Posterior vena cava (tissue), 2 donors: ENCODE data around the gene WNT2B. TPM values are rescaled to one million over a fixed set of nuclear protein-coding genes. Genes with fewer than 3 reads are reported as not detected.

ENCODE experiments used
- DNase-seq: peaks from one replicate; pipeline ENCODE4 v3.0.0-alpha.2; 2020; ENCODE audit warnings: low spot score
- intact Hi-C, 2 donors: fragments of 100-400 bp; cut with DNase I; formaldehyde crosslinking; loops; one replicate each; pipeline versions ENCODE4 v1.14.1 to v1.14.2; 2022 to 2023
- total RNA-seq, 2 donors: library from RNA; stranded (reverse); fragmentation: NEBNext Ultra II Directional; extraction: Animal tissue kit (Norgen Biotek cat#: 25700); gene quantifications; one replicate each; pipeline ENCODE4 v1.2.1, GENCODE V29; 2021
- donor health status: DM: yes; HTN: yes; CAD: no.
- donor health status: DM: yes; HTN: yes; CAD: no.

The WNT2B gene
- total RNA-seq, 2 donors from 2014 or later, result 2.5 to 3.2 TPM

DNA sequence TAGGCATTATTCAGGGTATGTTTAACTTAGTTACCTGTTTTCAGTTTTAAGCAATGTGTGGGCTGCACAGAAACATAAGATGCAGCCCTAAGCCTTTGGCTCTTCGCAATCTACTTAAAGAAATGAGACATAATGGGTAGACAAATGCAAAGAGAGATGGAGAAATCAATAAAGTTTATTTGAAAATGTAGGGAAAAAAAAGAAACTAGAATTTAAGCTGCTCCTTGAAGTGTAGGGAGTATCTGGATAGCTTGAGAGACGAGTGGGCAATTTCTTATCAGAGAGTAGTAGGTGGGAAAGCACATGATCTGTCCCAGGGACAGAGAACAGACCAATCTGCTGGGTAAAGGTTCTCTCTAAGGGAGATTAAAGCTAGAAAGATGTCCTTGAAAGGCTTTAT, 8.9 kb downstream of the WNT2B start:
- no peak for DNase-seq
- intact Hi-C loops, result no loop called here

DNA sequence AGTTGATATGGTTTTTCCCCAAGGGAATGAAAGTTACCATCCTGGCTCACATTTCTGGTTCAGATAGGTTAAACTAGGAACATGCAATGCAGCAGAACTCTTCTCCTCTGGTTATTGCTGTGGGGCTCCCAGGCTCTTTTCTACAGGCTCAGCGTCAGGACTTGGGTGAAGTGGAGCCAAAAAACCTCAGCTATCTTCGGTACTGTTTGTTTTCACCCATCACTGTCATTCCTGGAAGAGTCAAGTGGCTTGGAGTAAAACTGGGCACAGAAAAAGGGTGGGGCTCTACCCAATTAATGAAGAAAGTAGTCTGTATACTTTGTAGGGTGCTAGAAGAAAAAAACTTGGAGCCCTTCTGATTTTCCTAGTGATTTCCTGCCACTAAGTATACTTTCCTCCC, 9.4 kb downstream of the WNT2B start:
- intact Hi-C loops, result no loop called here

DNA sequence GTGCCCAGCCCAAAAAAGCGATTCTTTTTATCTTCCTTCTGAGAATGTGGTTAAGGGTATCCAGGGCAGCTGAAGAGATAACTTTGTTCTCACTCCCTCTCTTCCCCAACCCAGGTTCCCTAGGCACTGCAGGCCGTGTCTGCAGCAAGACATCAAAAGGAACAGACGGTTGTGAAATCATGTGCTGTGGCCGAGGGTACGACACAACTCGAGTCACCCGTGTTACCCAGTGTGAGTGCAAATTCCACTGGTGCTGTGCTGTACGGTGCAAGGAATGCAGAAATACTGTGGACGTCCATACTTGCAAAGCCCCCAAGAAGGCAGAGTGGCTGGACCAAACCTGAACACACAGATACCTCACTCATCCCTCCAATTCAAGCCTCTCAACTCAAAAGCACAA, 11.4 kb downstream of the WNT2B start:
- no peak for DNase-seq
- intact Hi-C loops, result no loop called here

More for the DNA sequence above, 9.4 kb downstream of the WNT2B start:
- no peak for DNase-seq

DNA sequence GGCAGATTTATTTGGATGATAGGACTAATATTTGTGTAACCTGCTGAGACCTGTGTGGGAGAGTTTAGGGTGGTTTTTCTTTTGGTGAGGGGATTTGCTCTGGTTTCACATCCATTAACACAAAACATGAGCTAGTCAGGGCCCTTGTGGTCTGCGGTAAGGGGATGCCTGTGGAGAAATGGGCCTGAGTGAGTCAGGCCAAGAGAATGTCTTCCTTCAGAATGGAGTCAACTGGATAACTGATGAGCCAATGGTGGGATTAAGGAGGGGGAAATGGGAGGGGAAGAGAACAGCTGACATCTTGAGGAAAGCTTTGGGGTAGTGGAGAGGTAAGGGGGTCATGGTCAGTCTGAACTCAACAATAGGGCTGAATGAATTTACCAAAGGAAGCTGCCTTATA, 13.9 kb downstream of the WNT2B start:
- DNase-seq, result no peak
- intact Hi-C loops, result no loop called here

DNA sequence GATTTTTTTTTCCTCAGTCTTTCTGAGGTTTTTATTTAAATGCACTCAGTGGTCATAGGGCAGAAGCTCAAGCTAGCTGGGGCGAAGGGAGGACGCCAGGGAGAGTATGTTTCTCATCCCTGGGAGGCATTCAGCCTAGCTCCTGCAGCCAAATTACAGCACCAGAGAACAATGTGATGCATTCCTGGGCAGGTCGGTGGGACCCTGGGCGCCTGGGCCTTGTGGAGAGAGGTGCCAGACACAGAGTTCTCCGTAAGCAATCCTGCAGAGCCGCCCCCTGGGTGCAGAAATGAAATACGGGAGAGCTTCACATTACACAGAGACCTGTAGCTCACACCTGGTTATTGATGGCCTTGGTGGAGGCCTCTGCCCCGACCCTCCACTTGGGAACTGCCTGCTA, 15.5 kb downstream of the WNT2B start:
- intact Hi-C loops, result no loop called here
- DNase-seq, result no peak

DNA sequence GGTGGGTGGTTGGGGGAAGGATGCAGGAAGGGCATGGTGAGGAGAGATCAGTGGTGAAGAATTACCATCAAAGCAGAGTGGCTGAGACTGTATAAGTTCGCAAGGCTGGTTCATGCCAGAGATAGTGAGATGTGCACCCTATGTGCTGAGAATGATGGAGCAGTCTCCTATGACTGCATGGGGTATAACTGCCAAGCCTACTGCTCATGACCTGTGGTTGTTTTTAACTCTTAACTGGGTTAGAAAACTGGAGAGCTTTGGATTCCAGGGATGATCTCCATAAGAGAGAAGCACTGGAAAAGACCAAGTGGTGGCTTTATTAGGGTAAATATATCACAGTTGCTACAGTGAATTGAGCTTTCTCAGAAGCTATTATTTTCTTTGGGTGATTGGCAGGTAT, 16.2 kb downstream of the WNT2B start:
- no peak for DNase-seq
- intact Hi-C loops, result no loop called here

DNA sequence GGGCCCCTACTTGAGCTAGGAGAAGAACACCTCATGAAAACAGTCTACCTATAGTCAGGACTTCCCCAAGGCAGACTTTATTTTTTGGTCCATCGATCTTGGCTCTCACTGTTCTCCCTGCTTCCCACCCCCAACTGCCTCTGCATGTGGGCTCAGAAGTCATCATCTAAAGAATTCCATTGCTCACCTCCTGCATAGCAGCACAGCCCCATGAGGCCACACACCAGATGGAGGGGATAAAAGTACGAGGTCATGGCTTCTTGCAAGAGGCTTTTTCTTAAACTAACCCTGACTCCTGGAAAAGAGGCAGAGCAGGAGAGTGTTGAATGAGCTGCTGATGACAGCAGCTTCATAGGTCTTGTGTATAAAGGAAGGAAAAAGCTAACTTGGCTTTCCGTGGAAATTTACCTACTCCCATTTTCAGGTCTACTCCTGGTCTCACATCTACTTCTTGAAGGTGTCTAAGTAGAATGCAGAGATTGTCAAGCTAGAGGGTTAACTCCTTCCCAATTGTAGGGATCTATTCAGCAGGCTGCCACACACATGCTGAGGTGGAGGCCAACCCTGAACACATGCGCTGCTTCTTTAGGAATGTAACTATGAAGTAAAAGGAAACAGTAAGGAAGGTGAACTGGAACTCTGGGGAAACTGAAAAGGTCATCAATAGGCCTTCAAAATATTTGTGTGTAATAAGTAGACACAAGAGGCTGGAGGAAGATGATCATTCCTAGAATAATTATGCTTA, 18.7 kb downstream of the WNT2B start:
- DNase-seq, result no peak
- intact Hi-C loops, result no loop called here

DNA sequence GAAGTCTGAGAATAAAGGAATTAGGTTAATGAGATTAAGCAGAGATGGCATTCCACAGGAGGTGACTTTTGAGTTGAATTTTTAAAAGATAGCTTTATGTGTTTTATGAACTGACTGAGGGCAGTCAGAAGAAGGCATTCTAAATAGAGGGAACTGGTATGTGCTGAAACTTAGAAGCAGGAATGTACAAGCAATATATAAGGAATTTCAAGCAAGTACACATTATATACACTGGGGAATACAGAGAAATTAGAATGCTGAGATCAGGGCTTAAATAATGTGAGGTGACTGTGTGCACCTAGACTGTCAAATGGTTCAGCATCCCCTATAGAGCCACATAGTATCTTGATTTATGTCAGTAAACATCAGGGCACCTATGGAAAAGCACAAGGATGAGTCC, 19.3 kb downstream of the WNT2B start:
- DNase-seq, result no peak
- intact Hi-C loops, result no loop called here

DNA sequence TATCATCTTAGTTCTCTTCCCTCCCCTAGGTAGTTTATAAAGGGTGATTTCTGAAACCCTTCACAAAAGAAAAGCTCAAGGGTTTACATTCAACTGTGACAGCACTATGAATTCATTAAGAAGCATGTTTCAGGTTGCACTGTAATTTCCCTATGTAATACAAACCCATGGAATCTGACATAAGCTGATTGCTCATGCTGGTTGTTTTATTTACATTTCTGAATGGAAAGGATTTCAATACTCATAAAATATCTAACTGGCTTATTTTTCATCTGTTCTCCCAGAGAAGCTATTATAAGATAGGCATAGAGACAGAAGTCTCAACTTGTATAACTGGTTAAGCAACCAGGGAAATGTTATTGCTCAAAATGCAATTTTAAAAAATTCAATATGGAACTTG, 20.5 kb downstream of the WNT2B start:
- DNase-seq, result no peak
- intact Hi-C loops, result no loop called here

DNA sequence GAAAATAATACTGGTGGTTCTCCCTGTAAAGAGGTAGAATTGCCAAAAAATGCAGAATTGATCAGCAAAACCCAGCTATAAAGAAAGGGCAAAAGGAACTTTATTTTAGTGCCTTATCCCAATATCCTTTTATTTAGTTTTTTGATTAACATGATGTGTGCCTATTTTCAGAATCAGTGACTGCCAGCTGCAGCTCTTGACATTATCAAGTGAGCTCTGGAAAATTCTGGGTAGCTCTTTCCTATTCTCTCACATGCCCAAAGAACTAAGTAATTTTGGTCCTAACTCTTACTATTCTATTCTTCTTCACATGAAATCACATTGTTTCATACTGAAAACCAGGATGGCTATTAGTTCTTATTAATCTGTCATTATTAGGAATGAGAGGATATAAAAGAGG, 22.1 kb downstream of the WNT2B start:
- intact Hi-C loops, result no loop called here
- DNase-seq, result no peak

DNA sequence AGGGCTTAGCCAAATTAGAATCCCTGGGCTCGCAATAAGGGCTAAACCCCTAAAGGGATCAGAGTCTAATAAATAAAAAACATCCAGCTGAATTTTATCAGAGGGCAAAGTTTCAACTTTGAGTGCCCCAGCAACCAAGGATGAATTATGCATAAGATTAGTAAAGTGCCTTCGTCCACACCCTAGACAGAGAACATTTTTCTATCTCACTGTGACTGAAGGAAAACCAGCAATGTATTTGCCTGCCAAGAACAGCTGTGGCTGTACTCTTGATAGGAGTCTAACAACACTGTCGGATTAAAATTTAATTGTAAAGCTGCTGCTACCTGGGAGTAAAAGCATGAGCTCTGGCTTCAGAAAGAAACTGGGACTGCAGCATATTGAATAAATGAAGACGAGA, 23.3 kb downstream of the WNT2B start:
- intact Hi-C loops, result no loop called here
- no peak for DNase-seq

DNA sequence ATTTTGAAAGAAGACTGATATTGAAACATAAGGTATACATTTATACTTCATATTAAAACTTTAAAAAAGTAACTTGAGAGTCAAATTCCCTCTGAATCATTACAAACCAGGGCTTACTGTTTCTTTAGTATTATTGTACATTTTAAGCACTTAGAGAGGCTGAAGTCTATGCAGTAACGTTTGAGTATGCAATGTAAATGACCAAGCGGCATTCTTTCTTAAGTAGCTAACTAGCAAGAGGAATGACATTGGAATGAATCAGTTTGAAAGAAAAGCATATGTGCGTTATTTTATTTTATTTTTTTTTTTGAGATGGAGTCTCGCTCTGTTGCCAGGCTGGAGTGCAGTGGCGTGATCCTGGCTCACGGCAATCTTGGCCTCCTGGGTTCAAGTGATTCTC, 24.3 kb downstream of the WNT2B start:
- intact Hi-C loops, result no loop called here

DNA sequence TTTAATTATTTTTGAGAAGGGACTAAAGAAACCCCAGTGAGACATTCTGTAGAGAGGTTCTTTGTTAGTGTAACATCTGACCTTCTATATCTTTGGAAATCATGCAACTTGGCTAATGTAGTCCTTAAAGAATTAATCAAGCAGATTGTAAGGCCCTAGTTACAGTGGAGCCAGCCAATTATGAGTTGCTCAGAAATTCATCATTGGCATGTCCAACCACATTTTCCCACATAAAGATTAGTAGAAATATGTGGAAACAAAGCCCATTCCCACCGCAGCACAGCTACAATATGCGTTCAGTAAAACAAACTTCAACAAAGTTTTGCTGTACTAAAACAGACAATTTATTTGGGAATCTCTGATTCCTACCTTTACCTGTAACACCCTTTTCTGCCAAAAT, 27.8 kb downstream of the WNT2B start:
- intact Hi-C loops, result no loop called here
- DNase-seq, result no peak

More for the DNA sequence above, 24.3 kb downstream of the WNT2B start:
- DNase-seq, result no peak

DNA sequence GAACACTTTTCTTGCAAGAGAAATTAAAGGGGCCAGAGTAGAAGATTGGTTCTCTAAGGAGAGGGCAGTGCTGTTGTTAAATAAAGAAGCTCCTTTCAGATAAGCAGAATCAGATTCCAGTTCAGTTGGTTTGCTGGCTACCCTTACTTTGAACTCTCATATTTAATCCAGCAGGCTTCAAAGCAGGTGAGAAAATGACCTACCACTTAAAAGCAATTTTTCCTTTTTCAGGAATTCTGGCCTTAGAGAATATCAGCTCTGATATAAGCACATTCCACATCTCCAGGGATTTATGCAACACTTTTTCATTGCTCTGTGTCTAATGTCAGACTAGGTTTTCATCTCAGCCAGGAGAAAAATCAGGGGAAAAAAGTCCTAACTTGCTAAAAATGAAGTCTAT, 28.7 kb downstream of the WNT2B start:
- intact Hi-C loops, result no loop called here
- no peak for DNase-seq

DNA sequence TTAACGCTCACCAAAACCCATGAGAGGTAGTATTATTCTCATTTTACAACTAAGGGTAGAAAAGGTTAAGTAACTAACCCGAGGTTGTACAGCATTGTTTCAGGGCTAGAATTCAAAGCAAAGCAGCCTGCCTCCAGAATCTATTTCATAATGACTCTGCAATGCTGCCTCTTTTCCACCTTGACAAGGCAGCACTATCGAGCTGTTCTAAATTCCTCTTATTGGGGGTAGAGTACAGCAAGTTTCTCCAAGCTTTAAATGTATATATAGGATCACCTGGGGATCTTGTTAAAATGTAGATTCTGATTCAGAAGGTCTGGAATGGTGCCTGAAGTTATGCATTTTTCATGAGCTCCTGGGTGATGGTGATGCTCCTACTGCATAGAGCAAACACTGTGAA, 30.1 kb downstream of the WNT2B start:
- intact Hi-C loops, result no loop called here

DNA sequence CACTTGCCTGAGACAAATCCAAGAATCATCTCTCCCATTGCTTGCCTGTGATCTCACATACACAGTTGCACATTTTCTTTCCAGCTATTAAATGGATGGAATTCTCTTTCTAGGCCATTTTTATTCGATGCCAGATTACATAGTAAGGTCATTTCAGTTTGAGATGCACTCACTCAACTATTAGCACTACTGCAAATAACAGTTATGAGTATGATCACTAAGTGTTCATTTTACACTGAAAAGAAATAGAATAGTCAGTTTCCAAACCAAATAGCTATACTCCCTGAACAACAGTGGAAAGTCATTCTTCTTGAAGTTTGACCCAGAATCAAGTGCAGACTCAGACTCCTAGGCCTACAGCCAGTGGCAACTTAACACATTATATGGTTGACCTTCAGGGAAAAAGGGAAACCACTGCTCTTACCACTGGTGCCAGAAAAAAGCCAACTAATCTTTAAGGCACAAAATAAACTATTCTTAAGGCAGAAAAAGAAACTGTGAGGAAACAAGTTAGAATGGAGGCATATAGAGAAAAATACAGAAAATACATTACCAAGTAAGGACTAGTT, 31.5 kb downstream of the WNT2B start:
- intact Hi-C loops, result no loop called here
- DNase-seq, result no peak

More for the DNA sequence above, 30.1 kb downstream of the WNT2B start:
- no peak for DNase-seq

DNA sequence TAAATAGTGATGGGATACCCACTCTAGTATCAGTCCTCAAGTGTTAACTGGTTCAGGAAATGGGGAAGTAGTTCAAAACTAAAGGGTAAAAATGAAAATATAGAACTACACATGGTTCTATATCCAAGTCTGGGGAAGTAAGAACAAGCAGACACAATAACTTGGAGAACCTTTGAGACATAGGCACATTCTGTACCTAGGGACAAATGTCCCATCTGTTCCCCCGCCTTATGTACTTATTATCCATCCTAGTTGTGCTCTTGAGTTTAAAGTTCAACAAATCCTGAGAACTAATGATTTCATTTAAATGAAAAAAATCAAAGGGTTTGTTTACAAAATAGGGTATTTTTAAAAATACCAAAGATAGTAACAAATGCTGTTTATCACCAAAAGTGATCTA, 32.5 kb downstream of the WNT2B start:
- intact Hi-C loops, result no loop called here
- no peak for DNase-seq

DNA sequence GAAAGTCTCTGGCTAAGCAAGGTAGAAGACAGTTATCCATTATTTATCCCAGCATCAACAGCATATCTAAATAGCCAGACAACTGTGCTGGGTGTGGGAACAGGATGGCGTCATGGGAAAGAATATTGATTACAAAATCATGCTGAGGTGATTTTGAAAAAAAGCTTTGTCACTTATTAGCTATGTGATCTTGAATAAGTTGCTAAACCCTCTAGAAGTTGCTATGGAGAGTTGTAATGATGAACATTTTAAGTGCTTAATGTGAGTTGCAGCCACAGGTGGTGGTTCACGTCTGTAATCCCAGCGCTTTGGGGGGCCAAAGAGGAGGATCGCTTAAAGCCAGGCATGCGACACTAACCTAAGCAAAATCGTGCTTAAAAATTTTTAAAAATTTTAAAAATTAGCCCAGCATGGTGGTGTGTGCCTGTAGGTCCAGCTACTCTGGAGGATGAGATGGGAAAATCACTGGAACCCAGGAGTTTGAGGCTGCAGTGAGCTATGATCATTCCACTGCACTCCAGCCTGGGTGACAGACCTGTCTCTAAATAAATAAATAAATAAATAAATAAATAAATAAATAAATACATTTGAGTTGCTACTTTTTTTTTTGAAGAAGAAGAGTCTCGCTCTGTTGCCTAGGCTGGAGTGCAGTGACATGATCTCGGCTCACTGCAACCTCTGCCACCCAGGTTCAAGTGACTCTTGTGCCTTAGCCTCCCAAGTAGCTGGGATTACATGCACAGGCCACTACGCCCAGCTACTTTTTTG, 33.6 kb downstream of the WNT2B start:
- intact Hi-C loops, result no loop called here
- DNase-seq, result no peak

DNA sequence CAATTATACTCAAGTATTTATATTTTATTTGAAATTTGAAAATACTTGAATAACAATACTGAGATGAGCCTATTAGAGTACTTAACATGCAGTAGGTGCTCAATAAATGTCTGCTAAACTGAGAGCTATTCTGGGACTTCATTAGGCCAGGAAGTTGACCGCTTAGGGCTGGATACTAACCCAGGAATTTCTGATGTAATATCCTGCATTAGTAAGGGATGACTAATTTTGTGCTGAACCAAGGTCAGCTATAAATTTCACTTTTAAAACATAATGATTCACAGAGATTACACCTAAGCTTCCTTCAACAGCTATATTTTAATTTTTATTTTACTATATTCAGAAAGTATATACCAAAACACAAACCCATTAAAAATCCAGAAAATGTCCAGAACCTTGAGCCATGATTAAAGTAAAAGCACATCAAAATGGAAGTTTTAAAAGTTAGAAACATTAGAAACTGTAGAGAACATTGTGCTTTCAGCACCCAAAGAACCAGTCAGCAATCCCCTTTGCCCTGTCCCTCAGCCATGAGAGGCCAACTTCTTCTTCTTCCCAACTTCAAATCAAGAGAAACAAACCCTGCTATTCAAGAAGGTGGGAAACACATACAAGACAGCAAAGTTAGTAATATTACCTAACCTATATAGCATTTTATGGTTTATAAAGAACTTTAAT, 35.4 kb downstream of the WNT2B start:
- no peak for DNase-seq
- intact Hi-C loops, result no loop called here

DNA sequence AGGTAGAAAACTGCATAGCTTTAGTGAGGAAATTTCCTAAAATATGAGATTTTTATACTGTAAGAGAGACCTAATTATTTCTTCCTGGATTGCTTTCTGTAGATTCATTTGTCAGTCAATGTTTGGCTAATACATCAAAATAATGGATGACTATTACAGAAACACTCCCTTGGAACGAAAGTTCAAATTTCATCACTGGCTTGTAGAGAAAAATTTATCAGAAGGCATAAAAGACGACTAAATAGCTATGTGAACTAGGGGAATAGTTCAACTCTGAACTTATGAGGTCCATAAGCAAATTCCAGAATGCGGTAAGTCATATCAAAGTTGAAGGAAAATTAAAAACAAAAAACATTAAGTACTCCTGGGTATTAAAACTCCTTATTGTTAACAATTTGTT, 36.0 kb downstream of the WNT2B start:
- DNase-seq, result no peak
- intact Hi-C loops, result no loop called here
